Effector memory CD8-positive, alpha-beta T cell (primary cell): ENCODE data around the gene UBE2E3.
A peak's percentile ranks its signal among the peaks of the same experiment; 100 is the strongest.
"Not testable (repeated sequence)": the region's sequence is repeated elsewhere in the genome, so short reads cannot be mapped to it uniquely, and the experiment has no call there.

Experiments
- ATAC-seq: fragments of 150-1000 bp; cut with Tn5 transposase; replicated peaks from 2 replicates; pipeline ENCODE4 v1.10.0; 2021; ENCODE audit warnings: mild to moderate bottlenecking, moderate library complexity
- DNase-seq, 3 experiments: peaks; one replicate each; pipeline ENCODE4 v3.0.0; 2021
- H3K27ac Mint-ChIP-seq, 2 donors: one replicate each; pipeline ENCODE4 v1.8.0; 2022; ENCODE audit warnings: mild to moderate bottlenecking in 2 of 2, mixed read lengths in 2 of 2, moderate library complexity in 2 of 2
- H3K27me3 Mint-ChIP-seq, 2 donors: one replicate each; pipeline ENCODE4 v1.8.0; 2022; ENCODE audit warnings: mixed read lengths in 2 of 2
- H3K36me3 Mint-ChIP-seq: one replicate; pipeline ENCODE4 v1.8.0; 2022; ENCODE audit warnings: mild to moderate bottlenecking, moderate library complexity, mixed read lengths; ENCODE audit not compliant: insufficient read depth
- H3K4me1 Mint-ChIP-seq, 2 donors: one replicate each; pipeline ENCODE4 v1.8.0; 2022; ENCODE audit warnings: low read depth in 2 of 2, mixed read lengths in 2 of 2
- H3K4me3 Mint-ChIP-seq, 2 donors: one replicate each; pipeline ENCODE4 v1.8.0; 2022; ENCODE audit warnings: mild to moderate bottlenecking in 2 of 2, mixed read lengths in 2 of 2, moderate library complexity in 2 of 2
- H3K9me3 Mint-ChIP-seq, 2 donors: one replicate each; pipeline ENCODE4 v1.8.0; 2022; ENCODE audit warnings: mixed read lengths in 2 of 2

UBE2E3 gene

GRCh38 chr2:181021199-181021789, 40.9 kb downstream of the UBE2E3 start:
- Mint-ChIP-seq H3K4me3 (no peak overlapping the region), H3K27ac (peak overlapping the region in 1 of 2 donors; percentile 73), H3K4me1 (peaks cover 11 to 44% of the 10 kb centered on the region in 2 donors), H3K36me3 (peaks cover 8% of the 10 kb centered on the region), H3K27me3 (no peaks in the 10 kb centered on the region), H3K9me3 (no peaks in the 10 kb centered on the region)
- no peak for DNase-seq
- ATAC-seq = no peak

- DNase-seq (no peak), ATAC-seq (no peak)
- peaks cover 6 to 40% of the 10 kb centered on the region in 2 donors for H3K4me1 Mint-ChIP-seq
- H3K36me3 Mint-ChIP-seq = peaks cover 8% of the 10 kb centered on the region
- no peaks in the 10 kb centered on the region for H3K27me3 Mint-ChIP-seq
- no peak overlapping the region for H3K4me3 Mint-ChIP-seq
- H3K27ac Mint-ChIP-seq = no peak overlapping the region
- no peaks in the 10 kb centered on the region for H3K9me3 Mint-ChIP-seq
Observed at GRCh38 chr2:181022652-181023051, 42.2 kb downstream of the UBE2E3 start.

- DNase-seq = no peak
Observed at GRCh38 chr2:181025004-181025403, 44.6 kb downstream of the UBE2E3 start.

GRCh38 chr2:181036445-181036844, 56.0 kb downstream of the UBE2E3 start:
- Mint-ChIP-seq H3K27ac (peak overlapping the region; percentile 51 to 87), H3K27me3 (no peaks in the 10 kb centered on the region), H3K36me3 (peaks cover 3% of the 10 kb centered on the region), H3K4me1 (peaks cover 13 to 31% of the 10 kb centered on the region in 2 donors), H3K9me3 (no peaks in the 10 kb centered on the region), H3K4me3 (peak overlapping the region in 1 of 2 donors; percentile 33)
- ATAC-seq (peak; percentile 19), DNase-seq (no peak)

More at GRCh38 chr2:181025004-181025403, 44.6 kb downstream of the UBE2E3 start:
- peaks cover 3% of the 10 kb centered on the region for H3K36me3 Mint-ChIP-seq
- no peak overlapping the region for H3K4me3 Mint-ChIP-seq
- no peak overlapping the region for H3K27ac Mint-ChIP-seq
- peaks cover 6 to 28% of the 10 kb centered on the region in 2 donors for H3K4me1 Mint-ChIP-seq
- ATAC-seq = no peak
- H3K9me3 Mint-ChIP-seq = no peaks in the 10 kb centered on the region
- H3K27me3 Mint-ChIP-seq = no peaks in the 10 kb centered on the region

GRCh38 chr2:181036848-181037603, 56.6 kb downstream of the UBE2E3 start:
- H3K36me3 Mint-ChIP-seq = peaks cover 3% of the 10 kb centered on the region
- H3K27me3 Mint-ChIP-seq = no peaks in the 10 kb centered on the region
- ATAC-seq (peak; percentile 69), DNase-seq (no peak)
- H3K4me3 Mint-ChIP-seq = peak overlapping the region in 1 of 2 donors; percentile 33
- peaks cover 13 to 31% of the 10 kb centered on the region in 2 donors for H3K4me1 Mint-ChIP-seq
- no peaks in the 10 kb centered on the region for H3K9me3 Mint-ChIP-seq
- H3K27ac Mint-ChIP-seq = peak overlapping the region; percentile 51 to 87

GRCh38 chr2:181037922-181038321, 57.5 kb downstream of the UBE2E3 start:
- peak overlapping the region in 1 of 2 donors; percentile 72 for H3K27ac Mint-ChIP-seq
- H3K9me3 Mint-ChIP-seq = no peaks in the 10 kb centered on the region
- H3K4me3 Mint-ChIP-seq = no peak overlapping the region
- no peaks in the 10 kb centered on the region for H3K27me3 Mint-ChIP-seq
- ATAC-seq (no peak), DNase-seq (no peak)
- H3K4me1 Mint-ChIP-seq = peaks cover 13 to 34% of the 10 kb centered on the region in 2 donors
- H3K36me3 Mint-ChIP-seq = peaks cover 3% of the 10 kb centered on the region

- H3K27me3 Mint-ChIP-seq = no peaks in the 10 kb centered on the region
- DNase-seq = no peak
- ATAC-seq = no peak
- H3K9me3 Mint-ChIP-seq = no peaks in the 10 kb centered on the region
- H3K36me3 Mint-ChIP-seq = peaks cover 3% of the 10 kb centered on the region
- H3K4me3 Mint-ChIP-seq = no peak overlapping the region
- peaks cover 13 to 36% of the 10 kb centered on the region in 2 donors for H3K4me1 Mint-ChIP-seq
- H3K27ac Mint-ChIP-seq = no peak overlapping the region
Observed at GRCh38 chr2:181038796-181039195, 58.4 kb downstream of the UBE2E3 start.

- H3K27me3 Mint-ChIP-seq, H3K4me3 Mint-ChIP-seq, H3K36me3 Mint-ChIP-seq, ATAC-seq, H3K9me3 Mint-ChIP-seq, DNase-seq, H3K27ac Mint-ChIP-seq: not testable (repeated sequence)
- H3K4me1 Mint-ChIP-seq = peaks cover 15 to 37% of the 10 kb centered on the region in 2 donors
Observed at GRCh38 chr2:181040839-181041238, 60.4 kb downstream of the UBE2E3 start.

- peaks cover 7 to 29% of the 10 kb centered on the region in 2 donors for H3K4me1 Mint-ChIP-seq
- H3K36me3 Mint-ChIP-seq = peaks cover 3% of the 10 kb centered on the region
- DNase-seq = no peak
- no peak overlapping the region for H3K27ac Mint-ChIP-seq
- H3K4me3 Mint-ChIP-seq = no peak overlapping the region
- no peaks in the 10 kb centered on the region for H3K27me3 Mint-ChIP-seq
- no peaks in the 10 kb centered on the region for H3K9me3 Mint-ChIP-seq
- no peak for ATAC-seq
Observed at GRCh38 chr2:181041661-181042060, 61.3 kb downstream of the UBE2E3 start.

- Mint-ChIP-seq H3K9me3 (no peaks in the 10 kb centered on the region), H3K4me1 (peaks cover 4 to 18% of the 10 kb centered on the region in 2 donors), H3K36me3 (peaks cover 3% of the 10 kb centered on the region), H3K4me3 (no peak overlapping the region), H3K27me3 (no peaks in the 10 kb centered on the region), H3K27ac (no peak overlapping the region)
- DNase-seq (no peak), ATAC-seq (no peak)
Observed at GRCh38 chr2:181042706-181043105, 62.3 kb downstream of the UBE2E3 start.

GRCh38 chr2:181046833-181047232, 66.4 kb downstream of the UBE2E3 start:
- no peak overlapping the region for H3K27ac Mint-ChIP-seq
- peaks cover 5 to 14% of the 10 kb centered on the region in 2 donors for H3K4me1 Mint-ChIP-seq
- DNase-seq (no peak), ATAC-seq (no peak)
- no peaks in the 10 kb centered on the region for H3K27me3 Mint-ChIP-seq
- no peaks in the 10 kb centered on the region for H3K36me3 Mint-ChIP-seq
- H3K4me3 Mint-ChIP-seq = no peak overlapping the region
- H3K9me3 Mint-ChIP-seq = no peaks in the 10 kb centered on the region

GRCh38 chr2:181047829-181048228, 67.4 kb downstream of the UBE2E3 start:
- no peaks in the 10 kb centered on the region for H3K9me3 Mint-ChIP-seq
- DNase-seq (no peak), ATAC-seq (no peak)
- no peaks in the 10 kb centered on the region for H3K27me3 Mint-ChIP-seq
- H3K36me3 Mint-ChIP-seq = no peaks in the 10 kb centered on the region
- H3K4me1 Mint-ChIP-seq = peaks cover 12 to 17% of the 10 kb centered on the region in 2 donors
- H3K27ac Mint-ChIP-seq = no peak overlapping the region
- no peak overlapping the region for H3K4me3 Mint-ChIP-seq

GRCh38 chr2:181051861-181052522, 71.6 kb downstream of the UBE2E3 start:
- Mint-ChIP-seq H3K4me3 (no peak overlapping the region), H3K4me1 (peaks cover 13 to 29% of the 10 kb centered on the region in 2 donors), H3K36me3 (peaks cover 1% of the 10 kb centered on the region), H3K9me3 (no peaks in the 10 kb centered on the region), H3K27ac (peak overlapping the region; percentile 5 to 67), H3K27me3 (no peaks in the 10 kb centered on the region)
- no peak for ATAC-seq
- DNase-seq = no peak
